NCI-H2029 treated with DMSO at 0.1 percent for 48 hours (cell line): ENCODE results near the gene KNCN.

ENCODE experiments used
- DNase-seq: peaks from one replicate; lab custom pipeline; 2025; lab: John Stamatoyannopoulos, UW

Gene KNCN

DNA sequence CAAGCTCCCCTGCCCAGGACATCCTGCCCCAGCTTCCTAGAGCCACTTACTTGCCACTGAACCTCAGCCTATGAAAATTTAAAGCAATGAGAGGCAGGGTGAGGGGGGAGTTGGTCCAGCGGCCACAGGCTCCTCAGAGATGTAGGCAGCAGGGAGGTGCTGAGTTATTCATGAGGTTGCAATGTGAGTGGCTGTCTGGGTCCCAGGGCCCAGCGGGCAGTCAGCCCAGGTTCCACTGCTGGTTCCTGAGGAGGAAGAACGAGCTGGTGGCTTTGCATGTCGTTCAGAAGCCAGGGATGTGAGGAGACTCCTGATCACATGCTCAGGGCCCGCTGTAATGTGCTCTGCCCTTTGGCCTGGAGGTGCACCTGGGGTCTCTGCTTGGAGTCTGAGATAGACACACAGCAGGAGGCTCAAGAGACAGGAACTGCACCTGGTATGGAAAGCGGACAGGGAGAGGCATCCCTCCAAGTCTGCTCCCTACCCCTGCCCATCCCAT lies at the start of gene KNCN:
Gene KNCN (minus strand): TSS at position 51 of the 499 bp plus-strand sequence. CDS start 432 bp downstream, outside the sequence.
- DNase-seq = no peak

DNA sequence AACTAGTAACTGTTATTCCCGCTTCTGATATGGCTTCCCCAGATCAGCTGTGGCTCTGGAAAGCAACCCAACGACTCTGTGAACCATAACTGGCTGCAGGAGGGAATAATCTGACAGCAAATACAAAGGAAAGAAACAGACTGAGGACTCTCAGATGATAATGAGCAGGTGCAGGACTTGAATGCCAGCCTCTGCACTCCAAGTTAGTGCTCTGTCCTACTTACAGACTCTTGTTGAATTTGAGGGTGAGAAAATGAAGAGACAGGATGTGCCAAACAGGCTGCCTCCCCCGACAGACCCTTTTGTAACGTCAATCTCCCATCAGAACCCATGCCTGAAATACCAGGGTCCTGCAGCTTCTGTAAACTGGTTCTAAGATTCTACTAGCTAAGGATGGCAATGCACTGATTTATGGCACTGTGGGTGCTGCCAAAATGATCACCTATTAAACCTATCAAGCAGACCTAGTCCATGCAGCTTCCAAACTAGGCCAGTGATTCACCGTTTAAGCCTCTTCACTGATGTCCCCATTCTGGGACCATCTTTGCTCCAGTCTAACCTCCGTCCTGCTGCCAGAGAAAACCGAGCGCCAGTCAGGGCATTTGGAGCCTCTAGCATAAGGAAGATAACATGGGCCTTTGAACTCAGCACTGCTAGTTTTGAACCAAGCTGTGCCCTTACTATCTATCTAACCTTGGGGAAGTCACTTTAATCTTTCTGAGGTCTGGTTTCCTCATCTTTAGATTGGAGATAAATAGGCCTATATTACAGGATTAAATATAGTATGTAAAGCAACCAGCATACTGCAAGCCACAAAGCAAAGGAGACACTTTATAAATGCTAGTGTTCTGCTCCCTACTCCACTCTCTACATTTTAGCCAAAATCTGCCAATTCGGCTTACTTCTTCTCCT lies 47.9 kb upstream of the KNCN start:
- no peak for DNase-seq

DNA sequence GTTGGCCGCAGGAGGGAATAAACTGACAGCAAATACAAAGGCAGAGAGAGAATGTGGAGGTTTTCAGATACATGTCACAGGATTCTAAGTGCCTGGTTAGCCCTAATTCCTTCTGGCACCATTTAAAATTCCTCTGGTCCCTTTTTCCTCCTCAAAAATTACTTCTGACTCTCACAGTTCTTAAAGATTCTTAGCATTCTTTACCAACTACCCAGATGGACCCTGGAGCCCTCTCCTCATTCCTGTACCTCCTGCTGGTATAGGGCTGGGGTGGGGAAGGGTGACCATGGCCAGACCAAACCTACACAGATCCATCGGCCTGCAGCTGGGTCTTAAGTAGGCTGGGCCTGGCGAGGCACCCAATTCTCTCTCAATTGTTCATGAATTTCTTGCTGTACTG lies 45.4 kb upstream of the KNCN start:
- DNase-seq = no peak

DNA sequence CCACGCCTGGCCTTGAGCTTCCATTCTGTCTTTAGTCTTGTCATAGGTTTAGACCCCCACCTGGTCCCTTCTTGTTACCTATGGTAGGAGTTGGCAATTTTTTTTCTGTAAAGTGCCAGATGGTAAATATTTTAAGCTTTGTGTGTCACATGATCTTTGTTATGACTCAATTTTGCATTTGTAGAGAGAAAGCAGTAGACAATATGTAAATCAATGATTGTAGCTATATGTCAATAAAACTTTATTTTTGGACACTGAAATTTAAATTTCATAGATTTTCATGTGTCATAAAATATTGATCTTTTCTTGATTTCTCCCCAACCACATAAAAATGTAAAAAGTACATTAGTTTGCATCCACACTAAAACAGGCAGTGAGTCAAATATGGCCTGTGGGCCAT lies 44.6 kb upstream of the KNCN start:
- DNase-seq = no peak

DNA sequence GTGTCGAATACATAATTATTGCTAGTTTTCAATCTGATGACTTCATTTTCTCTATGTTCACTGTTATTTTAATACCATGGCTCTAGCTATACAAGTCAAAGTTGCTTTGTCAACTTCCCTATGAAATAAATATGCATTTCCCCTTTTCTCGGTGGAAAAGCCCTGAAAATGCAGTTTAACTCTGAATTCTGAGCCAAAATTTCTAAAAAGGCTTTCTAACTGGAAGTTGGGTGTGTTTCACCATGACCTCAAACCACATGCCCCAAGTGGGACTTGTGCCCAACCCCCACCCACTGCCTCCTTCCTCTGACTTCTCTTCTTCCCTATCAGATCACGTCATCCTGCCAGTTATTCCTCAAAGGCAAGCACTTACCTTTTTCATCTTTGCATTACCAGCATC lies 43.7 kb upstream of the KNCN start:
- DNase-seq = no peak

DNA sequence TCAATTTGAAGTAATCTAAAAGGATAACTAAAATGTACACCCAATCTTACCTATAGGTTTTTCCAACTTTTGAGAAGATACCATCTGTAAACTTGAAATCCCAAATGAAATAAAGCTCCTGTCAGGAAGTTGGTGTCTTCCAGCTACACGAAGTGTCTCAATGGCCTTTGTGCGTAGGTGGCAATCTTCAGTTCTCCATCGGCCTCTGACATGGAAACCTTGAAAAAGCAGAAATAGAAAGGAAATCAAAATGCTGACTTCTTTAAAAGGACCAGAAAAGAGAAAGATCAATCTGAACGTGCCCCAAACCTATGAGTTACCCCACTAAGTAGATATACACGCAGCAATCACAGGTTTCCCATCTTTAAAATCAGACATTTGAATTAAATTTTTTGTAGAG lies 42.6 kb upstream of the KNCN start:
- no peak for DNase-seq

DNA sequence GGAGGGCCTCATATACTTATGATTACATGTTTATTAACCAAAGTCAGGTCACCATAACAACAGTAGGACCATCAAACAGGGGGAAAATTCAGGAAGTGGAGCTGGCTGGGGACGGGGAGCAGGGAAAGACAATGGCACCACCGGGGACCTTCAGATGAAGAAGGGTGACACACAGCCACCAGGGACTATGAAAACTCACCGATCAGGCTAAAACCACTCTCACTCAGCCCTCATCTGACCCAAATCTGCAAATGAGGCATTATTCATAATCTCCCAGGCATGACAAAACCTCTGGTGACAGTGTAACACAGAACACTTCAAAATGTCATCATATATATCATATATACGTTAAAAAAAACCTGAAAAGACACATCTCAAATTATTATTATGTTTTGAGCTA lies 41.4 kb upstream of the KNCN start:
- DNase-seq = no peak

DNA sequence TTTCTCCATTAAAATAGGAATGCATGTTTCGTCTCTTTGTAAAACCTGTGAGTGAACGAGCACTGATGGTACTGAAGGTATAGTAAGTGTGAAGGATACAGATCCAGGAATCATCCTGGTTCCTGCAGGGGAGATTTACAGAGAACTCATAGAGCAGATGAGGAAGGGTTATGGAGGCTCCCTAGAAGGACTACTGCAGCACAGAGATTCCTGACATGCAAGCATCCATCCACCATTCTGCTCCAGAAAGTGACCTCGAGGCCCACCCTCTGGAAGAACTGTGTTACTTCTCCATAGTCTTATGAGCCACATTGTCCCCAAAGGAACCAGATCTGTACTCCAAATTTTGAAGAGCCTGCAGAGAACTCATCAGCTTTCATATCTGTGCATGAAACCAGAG lies 38.1 kb upstream of the KNCN start:
- no peak for DNase-seq

DNA sequence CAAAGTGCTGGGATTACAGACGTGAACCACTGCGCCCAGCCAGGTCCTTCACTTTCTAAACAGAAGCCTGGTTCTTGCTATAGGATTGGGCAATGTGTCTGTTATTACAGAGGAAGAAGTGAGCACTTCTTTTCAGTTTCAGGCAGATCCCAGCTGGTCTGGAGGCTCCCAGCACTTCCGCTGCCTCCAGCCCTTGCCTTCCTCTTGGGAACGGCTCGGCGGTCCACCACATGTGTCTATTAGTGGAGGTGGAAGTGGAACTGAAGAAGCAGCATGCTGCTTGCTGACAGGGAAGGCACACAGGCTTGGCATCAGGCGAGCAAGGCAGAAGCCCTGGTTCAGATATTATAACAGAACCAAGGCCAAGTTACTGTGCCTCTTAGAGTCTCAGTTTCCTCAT lies 35.6 kb upstream of the KNCN start:
- no peak for DNase-seq

DNA sequence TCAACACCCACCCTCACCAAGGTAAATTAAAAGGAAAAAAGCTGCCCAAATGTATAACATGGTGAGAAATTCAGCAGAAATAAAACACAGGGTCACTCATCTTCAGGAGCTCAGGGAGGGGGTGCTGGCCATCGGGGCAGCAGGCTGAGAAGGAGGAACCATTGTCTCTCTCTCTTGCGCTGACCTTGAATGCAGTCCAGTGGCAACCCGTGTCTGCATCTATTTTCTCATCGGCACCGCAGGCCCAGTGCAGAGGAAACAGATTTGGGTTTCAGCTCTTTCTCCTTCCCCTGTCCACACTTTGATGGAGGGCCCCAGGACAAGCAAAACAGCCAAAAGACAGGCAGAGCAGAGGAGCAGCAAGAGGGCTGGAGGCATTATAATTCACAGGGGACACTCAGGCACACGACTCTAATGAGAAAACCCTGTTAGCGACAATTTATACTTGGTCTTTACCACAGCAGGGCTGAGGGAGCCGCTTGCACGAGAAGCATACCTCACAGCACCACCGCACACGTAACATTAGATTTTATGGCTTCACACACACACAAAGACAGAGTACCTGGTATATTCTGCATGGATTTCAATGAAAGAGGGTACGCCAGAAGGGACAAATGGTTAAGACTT lies 34.0 kb upstream of the KNCN start:
- DNase-seq = no peak

DNA sequence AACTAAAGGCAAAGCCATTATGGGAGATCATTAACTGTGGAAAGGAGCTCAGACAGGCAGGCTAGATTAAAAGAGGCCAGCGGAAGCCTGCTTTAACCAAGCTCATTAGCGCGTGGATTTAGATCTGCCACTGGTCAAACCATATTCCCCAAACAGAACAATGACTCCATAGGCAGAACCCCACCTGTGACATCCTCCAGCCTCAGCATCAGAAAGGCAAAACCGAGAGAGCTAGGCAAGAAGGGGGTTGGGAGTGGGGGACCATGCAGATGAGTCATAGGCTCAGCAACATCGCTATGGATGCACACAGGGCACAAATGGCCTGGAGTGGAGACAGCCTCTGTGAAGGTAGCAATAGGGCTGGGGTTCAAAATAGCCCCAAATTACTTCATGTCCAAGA lies 32.0 kb upstream of the KNCN start:
- DNase-seq = no peak

DNA sequence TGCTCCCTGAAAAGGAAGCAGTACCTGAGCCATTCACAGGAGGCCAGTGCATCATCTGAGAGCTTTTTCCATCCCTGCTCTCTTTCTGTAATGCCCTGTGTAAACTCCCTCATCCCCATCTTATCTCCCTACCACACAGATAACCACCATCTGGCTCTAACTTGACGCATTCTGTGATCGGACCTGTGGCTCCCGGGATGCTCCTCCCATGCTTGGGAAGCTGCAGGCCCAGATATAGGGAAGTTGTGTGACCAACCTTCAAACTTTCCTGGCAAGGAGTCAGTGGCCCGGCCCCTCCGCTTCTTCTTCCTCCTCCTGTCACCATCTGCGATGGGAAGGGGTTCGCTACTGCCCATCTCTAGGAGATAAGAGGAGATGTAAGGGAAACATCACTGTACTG lies 31.5 kb upstream of the KNCN start:
- DNase-seq = no peak

DNA sequence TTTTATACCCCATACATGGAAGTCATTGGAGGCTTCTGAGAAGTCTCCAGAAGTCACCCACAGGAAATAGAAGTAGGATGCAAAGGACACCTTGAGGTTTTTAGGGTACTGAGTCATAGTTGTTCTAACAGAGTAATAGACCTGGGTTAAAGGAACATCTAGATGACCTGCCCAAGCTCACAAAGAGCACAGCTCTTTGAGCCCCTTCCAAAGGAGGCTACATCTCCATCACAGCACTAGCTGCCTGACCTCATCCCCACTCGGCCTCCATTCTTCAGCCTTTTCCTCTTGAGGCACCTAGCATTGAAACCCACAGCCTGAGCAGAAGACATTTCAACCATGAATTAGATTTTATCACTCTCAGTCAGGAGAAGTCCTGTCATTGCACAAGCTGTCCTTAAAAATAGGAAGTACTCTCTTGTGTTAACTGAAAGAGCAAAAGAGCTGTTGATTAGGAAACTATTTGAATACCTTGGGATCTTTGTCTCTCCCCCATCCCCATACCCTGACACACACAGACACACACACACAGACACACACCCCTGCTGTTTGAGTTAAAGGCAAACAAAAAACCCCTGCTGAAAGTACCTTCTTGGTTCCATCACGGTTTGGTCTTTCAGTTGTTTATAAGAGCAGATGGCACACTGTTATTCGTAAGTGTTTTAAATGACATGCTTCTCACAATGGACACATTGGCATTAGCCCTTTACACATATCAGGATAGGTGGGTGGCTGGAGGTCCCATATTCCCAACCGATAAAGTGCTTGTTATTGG lies 30.4 kb upstream of the KNCN start:
- no peak for DNase-seq

DNA sequence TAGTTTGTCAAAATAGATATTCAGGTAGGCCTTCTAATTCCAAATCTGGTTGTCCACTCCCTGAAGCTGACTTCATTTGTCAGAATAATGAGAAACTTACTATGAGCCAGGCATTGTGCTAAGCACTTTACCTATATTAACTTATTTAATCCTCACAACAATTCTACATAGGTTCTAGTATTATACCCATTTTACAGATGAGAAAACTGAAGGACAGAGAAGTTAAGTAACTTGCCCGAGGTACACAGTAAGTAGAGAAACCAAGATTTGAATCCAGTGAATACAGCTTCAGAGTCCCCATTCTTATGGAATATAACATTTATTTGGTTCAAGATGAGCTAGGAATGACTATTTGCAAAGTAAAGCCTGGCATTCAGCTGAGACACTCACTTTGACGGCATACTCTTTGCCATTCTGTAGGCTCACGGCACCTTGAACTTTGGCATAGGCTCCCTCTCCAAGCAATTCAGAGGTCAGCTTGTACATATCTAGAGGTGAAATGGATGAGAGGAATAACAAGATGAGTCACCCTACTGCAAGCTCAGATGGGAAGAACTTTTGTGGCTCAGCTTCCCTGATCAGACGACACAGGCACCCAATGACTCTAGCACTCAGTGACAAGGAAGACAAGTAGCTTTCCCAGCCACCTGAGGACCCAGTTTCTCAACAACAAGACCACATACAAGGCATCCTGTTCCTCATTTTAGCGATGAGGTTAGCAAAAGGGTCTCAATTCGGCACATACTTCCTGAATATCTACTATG lies 28.9 kb upstream of the KNCN start:
- no peak for DNase-seq

DNA sequence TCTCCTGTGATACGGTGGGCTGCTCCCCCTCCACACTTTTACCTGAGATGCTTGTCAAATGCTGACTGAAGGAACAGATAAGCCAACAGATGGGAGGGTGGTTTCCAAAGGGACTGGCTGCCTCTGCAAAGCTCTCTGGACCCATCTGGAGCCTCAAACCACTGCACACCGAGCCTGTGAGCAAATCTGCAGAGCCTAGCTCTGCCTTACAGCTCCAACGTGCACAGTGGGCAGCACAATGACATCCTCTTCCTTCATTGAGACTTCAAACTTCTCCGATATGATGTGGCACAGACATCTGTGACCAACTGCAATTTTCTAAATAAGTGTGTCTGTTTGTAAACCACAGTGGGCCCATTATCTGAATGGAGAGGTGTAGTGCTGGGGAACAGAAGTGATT lies 26.2 kb upstream of the KNCN start:
- DNase-seq = no peak

DNA sequence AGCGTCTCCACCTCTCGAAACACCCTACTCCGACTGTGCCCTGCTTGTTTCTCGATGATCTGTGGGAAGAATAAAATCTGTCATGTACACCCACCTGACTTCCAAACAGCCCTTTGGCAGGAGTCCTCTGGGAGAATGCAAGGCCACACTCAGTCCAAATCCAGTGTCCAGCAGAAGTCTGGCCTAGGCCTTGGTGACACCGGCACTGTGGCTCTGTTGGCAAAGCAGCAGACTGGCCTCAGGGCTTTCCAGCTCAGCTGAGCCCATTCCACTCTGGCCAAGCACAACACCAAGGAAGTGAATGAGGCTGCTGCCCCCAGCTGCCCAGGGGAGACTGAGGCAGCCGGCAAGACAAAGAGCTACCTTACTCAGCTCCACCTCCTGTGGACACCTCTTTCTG lies 25.1 kb upstream of the KNCN start:
- no peak for DNase-seq

DNA sequence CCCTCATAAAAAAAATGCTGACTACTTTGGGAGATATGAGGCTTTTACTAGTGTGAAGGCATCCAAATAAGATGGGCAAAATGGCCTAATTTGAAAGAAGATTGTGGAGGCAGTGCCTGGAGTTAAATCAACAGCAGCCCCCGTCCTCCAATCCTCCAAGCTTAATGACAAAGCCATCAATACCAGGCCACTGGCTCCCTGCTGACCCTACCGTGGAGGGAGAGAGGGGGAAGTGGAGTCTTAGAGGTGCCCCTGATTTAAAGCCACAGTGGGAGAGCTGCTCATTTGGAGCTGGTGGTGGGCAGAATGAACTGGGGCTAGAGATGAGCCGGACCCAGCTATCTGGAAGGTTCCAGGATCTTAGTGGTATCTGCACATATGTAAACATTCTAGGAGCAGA lies 24.3 kb upstream of the KNCN start:
- no peak for DNase-seq

DNA sequence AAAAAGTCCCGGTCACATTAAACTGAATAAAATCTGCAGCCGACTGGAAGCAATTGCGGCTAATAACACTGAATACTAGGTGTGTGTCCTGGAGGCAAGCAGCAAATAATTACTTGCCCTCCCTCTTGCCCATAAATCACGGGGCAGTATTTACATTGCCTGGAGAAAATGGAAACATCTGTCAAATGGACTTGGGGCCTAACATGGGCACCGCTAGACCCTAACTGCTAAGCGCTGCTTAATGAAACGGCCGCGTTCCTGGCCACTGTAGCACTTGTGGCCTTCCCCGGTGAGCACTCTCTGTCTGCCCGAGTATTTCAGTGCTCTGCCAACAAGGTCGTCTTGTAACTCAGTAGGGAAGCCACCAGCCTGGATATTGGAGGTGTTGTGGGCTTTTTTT lies 23.9 kb upstream of the KNCN start:
- DNase-seq = no peak

DNA sequence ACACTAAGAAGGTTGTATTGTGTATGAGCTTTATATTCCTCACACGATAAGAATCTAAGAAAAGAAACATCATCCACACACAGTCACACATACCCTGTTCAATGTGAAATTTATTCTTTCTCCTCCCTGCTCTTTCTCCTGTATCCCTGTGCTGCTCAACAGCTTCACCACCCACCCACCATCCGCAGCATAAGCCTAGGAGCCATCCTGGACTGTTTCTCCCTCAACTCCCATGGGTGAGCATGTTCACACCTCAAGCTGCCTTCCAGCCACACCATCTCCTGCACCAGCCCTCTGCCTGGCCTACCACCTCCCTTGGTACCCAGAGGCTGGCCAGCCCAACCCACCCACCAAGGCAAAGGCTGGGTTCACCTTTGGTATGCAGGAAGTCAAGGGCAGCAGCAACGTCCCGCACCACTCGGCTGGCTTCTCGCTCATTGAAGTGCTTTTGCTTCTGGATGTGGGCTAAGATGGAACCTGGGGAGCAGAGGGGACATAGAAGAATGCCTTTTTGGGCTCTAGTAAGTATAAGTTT lies 20.3 kb upstream of the KNCN start:
- DNase-seq = no peak

DNA sequence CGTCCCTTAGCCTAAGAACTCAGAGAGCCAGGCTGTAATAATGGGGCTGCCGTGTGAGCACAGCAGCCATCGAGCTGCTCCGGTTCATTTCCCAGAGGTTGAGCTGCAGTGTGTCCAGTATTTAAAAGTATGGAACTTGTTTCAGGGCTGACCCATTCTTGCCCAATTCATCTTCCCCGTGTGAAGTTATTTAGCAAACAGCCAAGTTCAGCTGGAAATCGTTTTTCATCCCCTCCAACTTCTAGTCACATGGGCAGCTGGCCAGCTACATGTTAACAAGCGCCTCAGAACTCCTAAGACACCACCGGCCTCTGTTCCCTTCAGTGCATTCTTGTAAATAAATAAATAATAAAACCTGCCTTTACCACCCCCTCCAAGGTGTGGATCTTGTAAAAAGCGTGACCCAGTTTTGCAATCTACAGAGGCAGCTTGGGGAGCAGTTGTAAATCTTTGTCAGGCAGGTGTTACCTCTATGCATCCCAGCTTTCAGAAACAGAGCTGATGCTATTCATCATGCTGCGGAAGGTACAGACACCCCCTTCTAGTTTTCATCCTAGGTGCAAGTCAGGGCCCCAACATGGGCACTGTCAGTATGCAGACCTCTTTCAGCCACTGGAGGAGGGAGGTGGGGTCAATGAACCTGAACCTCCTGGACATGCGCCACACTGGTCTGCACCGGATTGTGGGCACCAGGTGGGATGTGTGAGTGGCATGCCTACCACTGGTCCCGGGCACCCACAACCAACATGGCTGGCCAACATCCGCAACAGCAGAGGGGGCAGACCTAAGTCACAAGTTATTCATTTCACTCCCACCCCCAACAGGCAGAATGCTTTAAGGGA lies 18.7 kb upstream of the KNCN start:
- DNase-seq = no peak

DNA sequence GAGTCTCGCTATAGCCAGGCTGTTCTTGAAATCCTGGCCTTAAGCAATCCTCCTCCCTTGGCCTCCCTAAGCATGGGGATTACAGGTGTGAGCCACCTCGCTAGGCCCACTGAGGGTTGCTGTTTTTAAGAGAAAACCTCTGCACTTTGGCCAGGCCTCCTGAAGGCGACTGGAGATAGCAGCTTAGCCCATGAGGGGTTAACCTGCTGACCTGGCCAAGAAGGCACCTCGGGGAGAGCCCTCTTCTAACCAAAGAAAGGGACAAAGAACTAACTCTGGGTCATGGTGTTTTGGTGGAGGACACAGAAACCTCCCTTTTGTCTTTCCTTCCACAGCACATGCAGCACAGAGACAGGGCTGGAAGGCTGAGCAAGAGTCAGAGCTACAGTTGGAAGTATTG lies 17.7 kb upstream of the KNCN start:
- no peak for DNase-seq
